ENCODE measurements around the gene MED27.

MED27 gene

DNA sequence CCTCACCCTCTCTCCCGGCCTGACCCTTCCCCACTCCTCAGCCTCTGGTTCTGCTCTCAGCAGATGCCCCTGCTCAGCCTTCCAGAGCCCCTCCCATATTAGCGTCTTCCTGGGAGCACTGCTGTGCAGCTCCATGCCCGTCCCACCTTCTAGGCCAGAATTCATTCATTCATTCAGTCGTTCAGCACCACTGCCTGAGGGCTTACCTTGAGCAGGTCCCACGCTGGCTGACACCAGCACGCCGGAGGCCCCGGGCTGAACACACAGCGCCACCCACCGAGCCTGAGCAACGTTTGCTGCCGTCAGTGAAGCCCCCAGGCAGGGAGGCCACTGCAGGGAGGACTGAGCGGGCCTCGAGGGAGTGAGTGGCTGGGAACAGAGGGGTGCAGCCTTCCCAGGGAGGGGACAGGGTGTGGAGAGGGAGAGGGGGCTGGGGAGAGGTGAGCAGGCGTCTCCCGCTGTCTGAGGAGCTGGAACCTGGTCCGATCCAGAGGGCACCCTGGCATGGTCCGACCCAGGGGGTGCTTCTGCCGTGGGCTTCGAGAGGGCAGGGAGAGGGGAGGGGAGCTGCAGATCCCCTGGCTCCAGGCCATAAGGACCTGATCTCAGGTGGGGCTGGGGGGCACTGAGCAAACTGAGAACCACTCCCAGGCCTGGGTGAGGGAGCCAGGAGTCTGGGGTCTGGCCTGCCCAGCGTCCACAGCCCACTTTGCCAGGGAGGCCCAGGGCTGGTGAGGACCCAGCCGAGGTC, 241.0 kb downstream of the MED27 start:
- no peaks in the 10 kb centered on the region for H3K36me3 ChIP-seq (ENCODE audit: insufficient read depth, low read length)
- no peaks in the 10 kb centered on the region for H3K4me1 ChIP-seq (ENCODE audit: insufficient read depth, low read length)
- no peaks in the 10 kb centered on the region; the same call in 1 of the 2 replicates for H3K9me3 ChIP-seq (ENCODE audit: control insufficient read depth, insufficient read depth, low read length)
- no peak overlapping the region for H3K9ac ChIP-seq (ENCODE audit: low read depth, low read length)

DNA sequence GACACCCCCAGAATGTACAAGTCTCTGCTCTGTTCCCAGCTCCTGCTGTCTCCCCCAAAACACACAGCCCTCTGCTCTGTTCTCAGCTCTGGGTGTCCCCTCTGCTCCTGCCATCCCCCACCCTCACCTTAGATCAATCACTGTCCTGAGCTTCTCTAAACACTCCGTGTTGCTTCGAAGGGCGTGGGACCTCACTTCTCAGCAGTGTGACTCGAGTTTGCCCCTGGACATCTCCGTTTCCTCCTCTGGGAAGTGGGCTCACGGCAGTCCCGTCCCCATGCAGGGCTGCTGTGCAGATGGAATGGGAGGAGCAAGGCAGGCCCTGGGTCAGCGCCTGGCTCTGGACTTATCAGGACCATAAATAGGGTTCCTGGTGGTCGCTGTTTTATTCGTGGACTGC, 241.8 kb downstream of the MED27 start:
- no peaks in the 10 kb centered on the region; the same call in 1 of the 2 replicates for H3K9me3 ChIP-seq (ENCODE audit: control insufficient read depth, insufficient read depth, low read length)
- no peaks in the 10 kb centered on the region for H3K36me3 ChIP-seq (ENCODE audit: insufficient read depth, low read length)
- H3K9ac ChIP-seq (ENCODE audit: low read depth, low read length), result no peak overlapping the region
- no peaks in the 10 kb centered on the region for H3K4me1 ChIP-seq (ENCODE audit: insufficient read depth, low read length)

- H3K4me1 ChIP-seq (ENCODE audit: insufficient read depth, low read length), result no peaks in the 10 kb centered on the region
- H3K9ac ChIP-seq (ENCODE audit: low read depth, low read length), result no peak overlapping the region
- no peaks in the 10 kb centered on the region; the same call in 1 of the 2 replicates for H3K9me3 ChIP-seq (ENCODE audit: control insufficient read depth, insufficient read depth, low read length)
- no peaks in the 10 kb centered on the region for H3K36me3 ChIP-seq (ENCODE audit: insufficient read depth, low read length)
Measured at GRCh38 chr9:131837316-131837715, 242.4 kb downstream of the MED27 start.

GRCh38 chr9:131836607-131837315, 242.9 kb downstream of the MED27 start:
- H3K4me1 ChIP-seq (ENCODE audit: insufficient read depth, low read length), result no peaks in the 10 kb centered on the region
- no peak overlapping the region for H3K9ac ChIP-seq (ENCODE audit: low read depth, low read length)
- no peaks in the 10 kb centered on the region; the same call in 1 of the 2 replicates for H3K9me3 ChIP-seq (ENCODE audit: control insufficient read depth, insufficient read depth, low read length)
- H3K36me3 ChIP-seq (ENCODE audit: insufficient read depth, low read length), result no peaks in the 10 kb centered on the region

DNA sequence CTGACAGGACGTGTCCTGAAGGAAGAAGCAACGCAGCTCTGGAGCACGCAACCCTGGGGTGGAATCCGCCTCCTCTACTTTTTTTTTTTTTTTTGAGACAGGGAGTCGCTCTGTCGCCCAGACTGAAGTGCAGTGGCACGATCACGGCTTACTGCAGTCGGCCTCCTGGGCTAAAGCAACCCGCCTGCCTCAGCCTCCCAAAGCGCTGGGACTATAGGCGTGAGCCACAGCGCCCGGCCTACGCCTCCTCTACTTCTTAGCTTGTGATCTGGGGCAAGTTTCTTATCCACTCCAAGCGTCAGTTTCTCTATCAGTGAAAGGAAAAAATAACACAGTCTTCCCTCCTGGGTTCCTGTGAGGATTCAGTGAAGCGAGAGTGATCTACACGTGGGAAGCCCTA, 243.6 kb downstream of the MED27 start:
- Histone ChIP-seq H3K9me3 (ENCODE audit: control insufficient read depth, insufficient read depth, low read length) (no peaks in the 10 kb centered on the region; the same call in 1 of the 2 replicates), H3K4me1 (ENCODE audit: insufficient read depth, low read length) (no peaks in the 10 kb centered on the region), H3K9ac (ENCODE audit: low read depth, low read length) (no peak overlapping the region), H3K36me3 (ENCODE audit: insufficient read depth, low read length) (no peaks in the 10 kb centered on the region)

DNA sequence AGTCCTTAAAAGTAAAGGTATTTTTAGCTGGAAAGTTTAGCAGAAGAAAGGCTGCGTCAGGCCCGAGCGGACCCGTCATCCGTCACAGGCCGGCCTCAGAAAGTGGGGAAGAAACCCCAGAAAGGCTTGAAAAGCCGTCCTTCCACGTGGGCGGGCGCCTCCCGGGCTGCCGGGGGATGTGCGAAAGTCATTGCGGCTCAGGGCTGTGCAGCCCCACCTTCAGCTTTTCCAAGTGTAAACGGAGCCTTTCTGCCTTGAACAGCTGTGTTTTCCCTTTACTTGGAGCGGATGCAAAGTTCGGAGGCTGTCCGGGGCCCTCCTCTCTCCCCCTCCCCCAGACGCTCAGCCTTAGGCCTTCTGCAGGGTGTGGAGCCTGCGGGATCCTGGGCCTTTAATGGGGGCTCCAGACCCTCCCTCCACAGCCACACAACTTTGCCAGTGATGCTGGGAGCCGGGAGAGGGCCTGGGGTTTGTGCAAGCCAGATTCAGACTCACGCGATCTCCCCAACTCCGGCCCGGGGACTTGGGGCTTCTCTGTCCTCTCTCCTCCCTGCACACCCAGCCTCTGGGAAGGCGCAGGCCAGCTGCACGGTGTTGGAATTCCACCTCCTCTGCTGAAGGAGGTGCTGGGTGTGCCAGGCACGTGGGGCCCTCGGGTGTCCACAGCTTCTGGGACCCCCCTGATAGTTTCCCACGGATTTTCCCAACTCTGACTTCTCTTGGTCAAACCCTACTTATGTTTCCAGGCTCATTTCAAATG, 244.3 kb downstream of the MED27 start:
- H3K4me1 ChIP-seq (ENCODE audit: insufficient read depth, low read length), result no peaks in the 10 kb centered on the region
- H3K9me3 ChIP-seq (ENCODE audit: control insufficient read depth, insufficient read depth, low read length), result no peaks in the 10 kb centered on the region; the same call in 1 of the 2 replicates
- no peaks in the 10 kb centered on the region for H3K36me3 ChIP-seq (ENCODE audit: insufficient read depth, low read length)
- H3K9ac ChIP-seq (ENCODE audit: low read depth, low read length), result no peak overlapping the region

DNA sequence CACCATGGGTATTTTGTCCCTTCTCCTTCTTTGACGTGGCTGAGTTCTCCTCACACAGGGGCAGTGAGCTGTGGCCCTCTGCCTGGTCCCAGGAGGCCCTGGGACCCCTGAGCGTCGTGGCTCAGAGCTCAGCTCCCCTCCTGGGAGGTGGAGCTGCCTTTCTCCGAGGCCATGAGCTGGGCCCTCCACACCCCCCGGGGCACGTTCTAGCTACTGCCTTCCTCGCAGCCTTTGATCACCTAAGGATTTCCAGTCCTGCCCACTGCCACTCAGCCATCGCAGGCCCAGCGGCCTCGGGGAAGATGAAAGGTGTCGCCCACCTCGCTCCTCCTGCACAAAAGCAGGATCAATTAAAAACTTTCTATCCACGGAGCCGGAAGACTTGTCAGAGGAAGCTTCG, 244.9 kb downstream of the MED27 start:
- H3K36me3 ChIP-seq (ENCODE audit: insufficient read depth, low read length), result no peaks in the 10 kb centered on the region
- no peaks in the 10 kb centered on the region; the same call in 1 of the 2 replicates for H3K9me3 ChIP-seq (ENCODE audit: control insufficient read depth, insufficient read depth, low read length)
- no peak overlapping the region for H3K9ac ChIP-seq (ENCODE audit: low read depth, low read length)
- no peaks in the 10 kb centered on the region for H3K4me1 ChIP-seq (ENCODE audit: insufficient read depth, low read length)

DNA sequence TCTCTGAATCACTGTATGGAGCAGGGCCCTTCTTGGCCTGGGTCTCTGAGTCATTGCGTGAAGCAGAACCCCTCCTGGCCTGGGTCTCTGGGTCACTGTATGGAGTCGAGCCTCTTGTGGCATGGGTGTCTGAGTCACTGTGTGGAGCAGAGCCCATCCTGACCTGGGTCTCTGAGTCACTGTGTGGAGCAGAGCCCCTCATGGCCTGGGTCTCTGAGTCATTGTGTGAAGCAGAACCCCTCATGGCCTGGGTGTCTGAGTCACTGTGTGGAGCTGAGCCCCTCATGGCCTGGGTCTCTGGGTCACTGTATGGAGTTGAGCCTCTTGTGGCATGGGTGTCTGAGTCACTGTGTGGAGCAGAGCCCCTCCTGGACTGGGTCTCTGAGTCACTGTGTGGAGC, 245.8 kb downstream of the MED27 start:
- Histone ChIP-seq H3K36me3 (ENCODE audit: insufficient read depth, low read length) (no peaks in the 10 kb centered on the region), H3K9ac (ENCODE audit: low read depth, low read length) (no peak overlapping the region), H3K9me3 (ENCODE audit: control insufficient read depth, insufficient read depth, low read length) (no peaks in the 10 kb centered on the region; the same call in 1 of the 2 replicates), H3K4me1 (ENCODE audit: insufficient read depth, low read length) (no peaks in the 10 kb centered on the region)

- H3K4me1 ChIP-seq (ENCODE audit: insufficient read depth, low read length), result no peaks in the 10 kb centered on the region
- H3K9me3 ChIP-seq (ENCODE audit: control insufficient read depth, insufficient read depth, low read length), result no peaks in the 10 kb centered on the region; the same call in 1 of the 2 replicates
- H3K9ac ChIP-seq (ENCODE audit: low read depth, low read length), result no peak overlapping the region
- no peaks in the 10 kb centered on the region for H3K36me3 ChIP-seq (ENCODE audit: insufficient read depth, low read length)
Measured at GRCh38 chr9:131833083-131833482, 246.6 kb downstream of the MED27 start.

GRCh38 chr9:131831380-131832165, 248.1 kb downstream of the MED27 start:
- Histone ChIP-seq H3K9me3 (ENCODE audit: control insufficient read depth, insufficient read depth, low read length) (no peaks in the 10 kb centered on the region; the same call in 1 of the 2 replicates), H3K36me3 (ENCODE audit: insufficient read depth, low read length) (no peaks in the 10 kb centered on the region), H3K4me1 (ENCODE audit: insufficient read depth, low read length) (no peaks in the 10 kb centered on the region), H3K9ac (ENCODE audit: low read depth, low read length) (no peak overlapping the region)

DNA sequence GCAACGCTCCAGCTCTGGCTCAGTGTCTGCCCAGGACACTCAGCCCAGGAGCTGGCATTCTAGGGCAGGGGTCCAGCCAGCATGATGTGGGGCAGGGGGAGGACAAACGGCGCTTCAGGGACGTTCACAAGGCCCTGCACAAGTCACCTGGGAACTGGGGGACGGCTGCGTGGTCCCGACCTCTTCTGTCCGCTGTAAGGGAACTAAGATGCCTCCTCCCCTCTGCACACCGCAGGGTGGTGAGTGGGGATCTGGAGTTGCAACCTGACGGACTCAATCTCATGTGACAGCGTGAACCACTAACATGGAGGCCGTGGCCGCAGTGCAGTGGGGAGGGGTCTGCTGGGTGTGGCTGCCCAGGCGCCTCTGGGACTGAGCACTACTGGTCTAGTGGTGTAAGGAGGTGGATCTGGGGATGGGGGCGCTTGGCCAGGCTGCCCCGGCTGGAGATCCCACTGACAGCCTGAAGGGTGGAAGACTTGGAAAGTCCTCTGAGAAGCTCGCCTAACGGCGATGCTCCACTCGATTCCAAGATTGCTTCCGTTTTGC, 251.8 kb downstream of the MED27 start:
- Histone ChIP-seq H3K4me1 (ENCODE audit: insufficient read depth, low read length) (no peaks in the 10 kb centered on the region), H3K9ac (ENCODE audit: low read depth, low read length) (no peak overlapping the region), H3K9me3 (ENCODE audit: control insufficient read depth, insufficient read depth, low read length) (no peaks in the 10 kb centered on the region), H3K36me3 (ENCODE audit: insufficient read depth, low read length) (no peaks in the 10 kb centered on the region)

DNA sequence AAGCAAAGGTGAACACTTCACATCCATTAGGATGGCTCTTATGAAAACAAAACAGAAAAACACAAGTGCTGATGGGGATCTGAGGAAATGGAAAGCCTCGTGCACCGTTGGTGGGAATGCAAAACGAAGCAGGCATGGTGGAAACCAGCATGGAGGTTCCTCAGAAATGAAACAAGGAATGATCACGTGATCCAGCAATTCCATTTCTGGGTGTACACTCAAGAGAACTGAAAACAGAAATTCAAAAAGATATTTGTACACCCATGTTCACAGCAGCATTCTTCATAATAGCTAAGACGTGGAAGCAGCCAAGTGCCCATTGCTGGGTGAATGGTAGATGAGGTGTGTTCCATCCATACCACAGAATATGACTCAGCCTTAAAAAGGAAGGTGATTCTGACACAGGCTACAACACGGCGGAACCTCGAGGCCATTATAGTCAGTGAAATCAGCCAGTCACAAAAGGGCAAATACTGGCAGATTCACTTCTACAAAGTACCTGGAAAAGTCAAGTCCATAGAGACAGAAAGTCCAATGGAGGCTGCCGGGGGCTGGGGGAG, 252.6 kb downstream of the MED27 start:
- H3K9ac ChIP-seq (ENCODE audit: low read depth, low read length), result no peak overlapping the region
- H3K9me3 ChIP-seq (ENCODE audit: control insufficient read depth, insufficient read depth, low read length), result no peaks in the 10 kb centered on the region
- no peaks in the 10 kb centered on the region for H3K36me3 ChIP-seq (ENCODE audit: insufficient read depth, low read length)
- no peaks in the 10 kb centered on the region for H3K4me1 ChIP-seq (ENCODE audit: insufficient read depth, low read length)

DNA sequence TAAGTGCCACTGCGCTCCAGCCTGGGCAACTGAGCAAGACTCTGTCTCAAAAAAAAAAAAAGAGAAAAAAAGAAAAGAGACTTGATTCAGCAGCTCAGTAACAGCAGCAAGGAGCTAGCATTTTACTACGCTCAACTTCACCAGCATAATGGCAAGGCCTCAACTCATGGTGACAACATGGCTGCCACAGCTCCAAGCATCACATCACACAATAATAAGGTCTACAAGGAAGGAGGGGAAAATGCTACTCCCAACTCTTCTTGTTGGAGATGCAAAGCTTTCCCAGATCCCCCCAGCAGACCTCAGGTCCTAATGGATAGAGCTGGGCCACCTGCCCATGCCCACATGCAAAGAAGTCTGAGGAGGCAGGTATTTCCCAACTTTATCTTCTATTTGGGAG, 253.6 kb downstream of the MED27 start:
- Histone ChIP-seq H3K9me3 (ENCODE audit: control insufficient read depth, insufficient read depth, low read length) (no peaks in the 10 kb centered on the region), H3K36me3 (ENCODE audit: insufficient read depth, low read length) (no peaks in the 10 kb centered on the region), H3K9ac (ENCODE audit: low read depth, low read length) (no peak overlapping the region), H3K4me1 (ENCODE audit: insufficient read depth, low read length) (no peaks in the 10 kb centered on the region)

Data from ES-I3 (cell line).